HepG2 (cell line): Measurements from ENCODE around the gene SLC12A5. TPM values are rescaled to one million over a fixed set of nuclear protein-coding genes. Genes with fewer than 3 reads are reported as not detected.

Source experiments
- ATAC-seq: fragments of 200-7000 bp; cut with Tn5 transposase; 3 replicates; pipeline ENCODE4 v1.9.1; 2020; ENCODE audit warnings: mild to moderate bottlenecking, moderate library complexity
- BruUV-seq: library from RNA; stranded (reverse); fragments of 400-500 nt; replicated peaks from 2 replicates; lab custom pipeline; 2021; lab: Mats Ljungman, UMichigan
- CTCF ChIA-PET: fragments of 300-600 bp; formaldehyde crosslinking; extraction: SDS; loops from one replicate; lab custom pipeline; 2021; ENCODE audit warnings: low total read pairs, inconsistent platforms, low intra/inter-chr PET ratio; lab: Yijun Ruan, JAX
- POLR2A ChIA-PET: fragments of 350-600 bp; sonication (Branson Sonifier 250); formaldehyde crosslinking; loops from one replicate; lab custom pipeline; 2020; ENCODE audit warnings: antibody characterized with exemption, inconsistent platforms; lab: Yijun Ruan, JAX
- DNase-seq: peaks from one replicate; pipeline ENCODE4 v3.0.0-alpha.2; 2015; ENCODE audit warnings: low spot score
- FAIRE-seq: peaks from 3 replicates; lab custom pipeline; 2011; peaks lifted over from hg19 to GRCh38; lab: Jason Lieb, UNC
- H2AFZ ChIP-seq: one replicate; pipeline ENCODE4 v1.6.1; 2011; ENCODE audit warnings: low read length, inconsistent platforms
- H3K27ac ChIP-seq: fragments of 300-600 bp; 3 replicates; pipeline ENCODE4 v1.8.0; 2011; ENCODE audit warnings: mixed run types, mild to moderate bottlenecking, mixed read lengths, low read length, inconsistent platforms; ENCODE audit not compliant: insufficient read depth; ENCODE audit errors: extremely low read length
- H3K27me3 ChIP-seq, 2 experiments: fragments of 200-600 bp in 1 of 2; 2 replicates in 1 of 2; 3 replicates in 1 of 2; pipeline versions ENCODE4 v1.6.0 to v1.8.0; 2011; ENCODE audit warnings: low read length in 2 of 2, mild to moderate bottlenecking in 2 of 2, moderate library complexity in 2 of 2, inconsistent platforms in 1 of 2; ENCODE audit not compliant: insufficient read depth in 2 of 2, control insufficient read depth in 1 of 2
- H3K36me3 ChIP-seq, 2 experiments: fragments of 200-600 bp in 1 of 2; replicated peaks in 1 of 2; 2 replicates in 1 of 2; 3 replicates in 1 of 2; pipeline versions ENCODE4 v1.5.1 to v1.8.0; 2011; ENCODE audit warnings: low read length in 2 of 2, inconsistent platforms in 1 of 2; ENCODE audit not compliant: insufficient read depth in 2 of 2, control insufficient read depth in 1 of 2
- H3K4me1 ChIP-seq: 2 replicates; pipeline ENCODE4 v1.5.1; 2012; ENCODE audit warnings: low read length, inconsistent platforms; ENCODE audit not compliant: insufficient read depth
- H3K4me2 ChIP-seq: 2 replicates; pipeline ENCODE4 v1.6.0; 2011; ENCODE audit warnings: low read depth, low read length, inconsistent platforms
- H3K4me3 ChIP-seq, 3 experiments: fragments of 200-600 bp in 1 of 3; sonication (generic), shearing (Covaris generic) in 1 of 3; replicated peaks in 1 of 3; 2 replicates each; pipeline ENCODE4 v1.5.1; 2011 to 2016; ENCODE audit warnings: low read length in 3 of 3, inconsistent platforms in 2 of 3, low read depth in 2 of 3, mild to moderate bottlenecking in 2 of 3, control low read depth in 1 of 3, mixed read lengths in 1 of 3; ENCODE audit not compliant: insufficient read depth in 1 of 3
- H3K79me2 ChIP-seq: one replicate; pipeline ENCODE4 v1.6.1; 2011; ENCODE audit warnings: low read length, inconsistent platforms; ENCODE audit not compliant: insufficient read depth
- H3K9ac ChIP-seq: 2 replicates; pipeline ENCODE4 v1.6.0; 2011; ENCODE audit warnings: mild to moderate bottlenecking, low read depth, low read length, inconsistent platforms; ENCODE audit not compliant: insufficient read depth
- H3K9me3 ChIP-seq: 2 replicates; pipeline ENCODE4 v1.5.1; 2012; ENCODE audit warnings: mild to moderate bottlenecking, low read length
- H4K20me1 ChIP-seq: 2 replicates; pipeline ENCODE4 v1.6.0; 2011; ENCODE audit warnings: inconsistent platforms, mild to moderate bottlenecking, low read length, moderate library complexity; ENCODE audit not compliant: insufficient read depth
- CBFB ChIP-seq: sonication (generic); formaldehyde crosslinking; IDR thresholded peaks from 2 replicates; pipeline ENCODE4 v1.4.0; 2020; ENCODE audit warnings: missing genetic modification reagents
- ETV5 ChIP-seq: IDR thresholded peaks from 2 replicates; pipeline ENCODE4 v1.6.1; 2018; ENCODE audit warnings: missing biosample characterization, missing genetic modification reagents, inconsistent platforms, borderline replicate concordance
- FOXK2 ChIP-seq: fragments of 450-650 bp; IDR thresholded peaks from 2 replicates; pipeline ENCODE4 v1.6.1; 2016
- PPARG ChIP-seq: conservative IDR thresholded peaks from 2 replicates; pipeline ENCODE4 v1.6.1; 2016; ENCODE audit warnings: missing biosample characterization, missing genetic modification reagents
- SMARCC2 ChIP-seq: fragments of 450-650 bp; IDR thresholded peaks from 2 replicates; pipeline ENCODE4 v1.6.1; 2017; ENCODE audit warnings: antibody characterized with exemption, mild to moderate bottlenecking
- TP53 ChIP-seq: sonication (generic); formaldehyde crosslinking; conservative IDR thresholded peaks from 2 replicates; pipeline ENCODE4 v1.4.0; 2020; ENCODE audit warnings: missing genetic modification reagents
- YY1 ChIP-seq: IDR thresholded peaks from 2 replicates; pipeline ENCODE4 v1.6.1; 2011; ENCODE audit warnings: low read length, low read depth, moderate library complexity, mild to moderate bottlenecking; ENCODE audit not compliant: insufficient read depth, insufficient replicate concordance
- ZFP82 ChIP-seq: sonication (generic); formaldehyde crosslinking; IDR thresholded peaks from 2 replicates; pipeline ENCODE4 v1.5.1; 2020; ENCODE audit warnings: mild to moderate bottlenecking, missing genetic modification reagents, borderline replicate concordance
- ZNF674 ChIP-seq: sonication (generic); formaldehyde crosslinking; IDR thresholded peaks from 2 replicates; pipeline ENCODE4 v1.5.0; 2020; ENCODE audit warnings: low read depth, mild to moderate bottlenecking, missing genetic modification reagents
- WGBS: methylation state at CpG from one replicate; pipeline ENCODE4 v1.1.6; 2017; ENCODE audit warnings: low lambda C conversion rate; 5-methylcytosine and 5-hydroxymethylcytosine counted together
- in situ Hi-C: cut with HindIII; loops from 2 replicates; pipeline ENCODE4 v1.10.0; 2017; ENCODE audit warnings: low pct_unique_long_range_greater_than_20kb; ENCODE audit not compliant: extremely low pct_ligation_motif_present
- intact Hi-C: fragments of 100-400 bp; cut with micrococcal nuclease; formaldehyde crosslinking; loops from one replicate; pipeline ENCODE4 v1.10.0; 2022; ENCODE audit not compliant: unreplicated experiment
- polyA plus RNA-seq, 8 experiments: library from polyadenylated mRNA; depleted of rRNA in 3 of 8; stranded (reverse) in 7 of 8; unstranded in 1 of 8; fragments of >200 nt; fragmentation: Illumina TruSeq in 4 of 8; extraction: Trizol in 4 of 8; gene quantifications; 2 replicates each; pipeline versions ENCODE4 v1.2.1 to v1.2.3, GENCODE V29; 2011 to 2016; ENCODE audit warnings: low read depth in 4 of 8, missing spikeins in 1 of 8, mixed read lengths in 1 of 8; ENCODE audit not compliant: insufficient read depth in 1 of 8
- total RNA-seq, 5 experiments: library from RNA; depleted of rRNA; stranded (reverse); fragments of >200 nt; fragmentation: Illumina TruSeq; extraction: Trizol; gene quantifications; 2 replicates each; pipeline ENCODE4 v1.2.3, GENCODE V29; 2016; ENCODE audit warnings: low read depth in 1 of 5
- TF ChIP-seq, protein P1 (sequence below): sonication (generic); formaldehyde crosslinking; IDR thresholded peaks from 2 replicates; pipeline ENCODE4 v1.5.0; 2020; ENCODE audit warnings: missing genetic modification reagents, mild to moderate bottlenecking, borderline replicate concordance
- TF ChIP-seq, protein P2 (sequence below): sonication (generic); formaldehyde crosslinking; IDR thresholded peaks from 2 replicates; pipeline ENCODE4 v1.4.0; 2020; ENCODE audit warnings: missing genetic modification reagents, mild to moderate bottlenecking, borderline replicate concordance
- TF ChIP-seq, protein P3 (sequence below): sonication (generic); formaldehyde crosslinking; IDR thresholded peaks from 2 replicates; pipeline ENCODE4 v1.4.0; 2020; ENCODE audit warnings: mild to moderate bottlenecking, low read depth, missing genetic modification reagents

Gene SLC12A5
- total and polyA plus RNA-seq, 2 of the 13 experiments (the other 11 are each of a cell fraction or from before 2014, with no cell fraction given) = 4.3 to 5.4 TPM

DNA sequence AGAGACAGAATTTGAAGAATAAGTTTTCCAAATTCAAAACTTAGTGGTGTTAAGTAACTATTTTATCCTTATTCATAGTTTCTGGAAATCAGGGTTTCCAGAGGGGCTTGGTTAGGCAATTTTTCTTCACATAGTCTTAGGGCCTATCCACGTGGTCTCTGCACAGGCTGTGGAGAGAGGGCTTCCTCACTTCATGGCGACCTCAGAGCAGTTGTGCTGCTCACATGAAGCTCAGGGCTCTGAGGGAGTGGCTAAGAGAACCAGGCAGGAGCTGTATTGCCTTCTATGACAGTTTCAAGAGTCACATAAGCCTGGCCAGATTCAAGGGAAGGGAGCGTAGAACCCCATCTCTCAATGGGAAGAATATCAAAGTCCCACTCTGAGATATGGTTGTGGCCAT lies 75.2 kb downstream of the SLC12A5 start:
- H3K9me3 ChIP-seq = no peaks in the 10 kb centered on the region; the same call in 1 of the 2 replicates
- H2AFZ ChIP-seq = no peak overlapping the region
- CTCF ChIA-PET = no interaction called here
- WGBS = 4% methylated on average over 3 of the region's 3 CpGs
- no peak overlapping the region for H3K4me2 ChIP-seq
- TF ChIP-seq SMARCC2 (0 out of 2 replicates have a peak, but pooled peaks have one; percentile 37), TP53 (no peak), YY1 (peak; percentile 37)
- no peak for DNase-seq
- no peak for ATAC-seq
- no peak overlapping the region for H3K4me3 ChIP-seq
- no TSS peak for BruUV-seq
- FAIRE-seq = no peak
- H4K20me1 ChIP-seq = no peaks in the 10 kb centered on the region
- in situ Hi-C loops = no loop called here
- no peaks in the 10 kb centered on the region for H3K36me3 ChIP-seq
- peaks cover 2 to 45% of the 10 kb centered on the region in 2 experiments; a peak in 4 of 5 replicates for H3K27me3 ChIP-seq
- intact Hi-C loops = no loop called here
- 0 out of 2 replicates have a peak, but pooled peaks cover 11% of the 10 kb centered on the region for H3K4me1 ChIP-seq
- POLR2A ChIA-PET = no interaction called here
- no peak overlapping the region for H3K9ac ChIP-seq
- H3K79me2 ChIP-seq = no peaks in the 10 kb centered on the region
- no peak overlapping the region for H3K27ac ChIP-seq

DNA sequence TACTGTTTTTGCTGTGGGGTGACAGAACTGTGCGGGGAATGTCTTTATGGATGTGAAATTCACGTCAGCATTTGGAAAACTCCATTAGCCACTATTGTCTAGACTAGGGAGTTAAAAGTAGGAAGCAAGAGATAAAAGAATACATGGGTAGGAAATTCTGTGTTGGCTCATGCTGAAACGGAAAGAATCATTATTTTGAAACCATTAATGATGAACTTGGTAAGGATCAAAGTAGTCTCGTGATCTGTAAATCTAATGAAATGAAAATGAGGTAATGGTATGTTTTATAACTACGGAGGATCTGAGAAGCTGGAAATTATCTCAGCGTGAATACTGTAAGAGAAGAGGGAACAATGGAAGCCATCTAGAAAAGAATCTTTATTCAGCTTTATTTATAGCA lies 78.0 kb downstream of the SLC12A5 start:
- H3K36me3 ChIP-seq = no peaks in the 10 kb centered on the region
- no peaks in the 10 kb centered on the region for H3K79me2 ChIP-seq
- intact Hi-C loops = no loop called here
- H4K20me1 ChIP-seq = no peaks in the 10 kb centered on the region
- peaks cover 4 to 36% of the 10 kb centered on the region in 2 experiments; a peak in 4 of 5 replicates for H3K27me3 ChIP-seq
- no peak overlapping the region for H3K9ac ChIP-seq
- in situ Hi-C loops = no loop called here
- DNase-seq = no peak
- 11% methylated on average over 6 of the region's 6 CpGs for WGBS
- no peak overlapping the region for H3K4me2 ChIP-seq
- no peaks in the 10 kb centered on the region for H3K4me1 ChIP-seq
- no peaks in the 10 kb centered on the region; the same call in 1 of the 2 replicates for H3K9me3 ChIP-seq
- ChIA-PET POLR2A (no interaction called here), CTCF (no interaction called here)
- H2AFZ ChIP-seq = no peak overlapping the region
- H3K4me3 ChIP-seq = no peak overlapping the region
- ATAC-seq = no peak
- no peak for FAIRE-seq
- BruUV-seq = no TSS peak
- H3K27ac ChIP-seq = no peak overlapping the region
- TF ChIP-seq, protein P1, sequence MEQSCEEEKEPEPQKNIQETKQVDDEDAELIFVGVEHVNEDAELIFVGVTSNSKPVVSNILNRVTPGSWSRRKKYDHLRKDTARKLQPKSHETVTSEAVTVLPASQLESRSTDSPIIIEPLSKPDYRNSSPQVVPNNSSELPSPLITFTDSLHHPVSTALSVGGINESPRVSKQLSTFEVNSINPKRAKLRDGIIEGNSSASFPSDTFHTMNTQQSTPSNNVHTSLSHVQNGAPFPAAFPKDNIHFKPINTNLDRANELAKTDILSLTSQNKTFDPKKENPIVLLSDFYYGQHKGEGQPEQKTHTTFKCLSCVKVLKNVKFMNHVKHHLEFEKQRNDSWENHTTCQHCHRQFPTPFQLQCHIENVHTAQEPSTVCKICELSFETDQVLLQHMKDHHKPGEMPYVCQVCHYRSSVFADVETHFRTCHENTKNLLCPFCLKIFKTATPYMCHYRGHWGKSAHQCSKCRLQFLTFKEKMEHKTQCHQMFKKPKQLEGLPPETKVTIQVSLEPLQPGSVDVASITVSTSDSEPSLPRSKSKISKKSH = no peak
- TF ChIP-seq, protein P2, sequence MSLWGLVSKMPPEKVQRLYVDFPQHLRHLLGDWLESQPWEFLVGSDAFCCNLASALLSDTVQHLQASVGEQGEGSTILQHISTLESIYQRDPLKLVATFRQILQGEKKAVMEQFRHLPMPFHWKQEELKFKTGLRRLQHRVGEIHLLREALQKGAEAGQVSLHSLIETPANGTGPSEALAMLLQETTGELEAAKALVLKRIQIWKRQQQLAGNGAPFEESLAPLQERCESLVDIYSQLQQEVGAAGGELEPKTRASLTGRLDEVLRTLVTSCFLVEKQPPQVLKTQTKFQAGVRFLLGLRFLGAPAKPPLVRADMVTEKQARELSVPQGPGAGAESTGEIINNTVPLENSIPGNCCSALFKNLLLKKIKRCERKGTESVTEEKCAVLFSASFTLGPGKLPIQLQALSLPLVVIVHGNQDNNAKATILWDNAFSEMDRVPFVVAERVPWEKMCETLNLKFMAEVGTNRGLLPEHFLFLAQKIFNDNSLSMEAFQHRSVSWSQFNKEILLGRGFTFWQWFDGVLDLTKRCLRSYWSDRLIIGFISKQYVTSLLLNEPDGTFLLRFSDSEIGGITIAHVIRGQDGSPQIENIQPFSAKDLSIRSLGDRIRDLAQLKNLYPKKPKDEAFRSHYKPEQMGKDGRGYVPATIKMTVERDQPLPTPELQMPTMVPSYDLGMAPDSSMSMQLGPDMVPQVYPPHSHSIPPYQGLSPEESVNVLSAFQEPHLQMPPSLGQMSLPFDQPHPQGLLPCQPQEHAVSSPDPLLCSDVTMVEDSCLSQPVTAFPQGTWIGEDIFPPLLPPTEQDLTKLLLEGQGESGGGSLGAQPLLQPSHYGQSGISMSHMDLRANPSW = no peak
- TF ChIP-seq ZFP82 (CRISPR knock-in tag) = no peak
- TF ChIP-seq ZNF674 (CRISPR knock-in tag) = no peak
- TF ChIP-seq CBFB (CRISPR knock-in tag) = no peak
- TF ChIP-seq, protein P3, sequence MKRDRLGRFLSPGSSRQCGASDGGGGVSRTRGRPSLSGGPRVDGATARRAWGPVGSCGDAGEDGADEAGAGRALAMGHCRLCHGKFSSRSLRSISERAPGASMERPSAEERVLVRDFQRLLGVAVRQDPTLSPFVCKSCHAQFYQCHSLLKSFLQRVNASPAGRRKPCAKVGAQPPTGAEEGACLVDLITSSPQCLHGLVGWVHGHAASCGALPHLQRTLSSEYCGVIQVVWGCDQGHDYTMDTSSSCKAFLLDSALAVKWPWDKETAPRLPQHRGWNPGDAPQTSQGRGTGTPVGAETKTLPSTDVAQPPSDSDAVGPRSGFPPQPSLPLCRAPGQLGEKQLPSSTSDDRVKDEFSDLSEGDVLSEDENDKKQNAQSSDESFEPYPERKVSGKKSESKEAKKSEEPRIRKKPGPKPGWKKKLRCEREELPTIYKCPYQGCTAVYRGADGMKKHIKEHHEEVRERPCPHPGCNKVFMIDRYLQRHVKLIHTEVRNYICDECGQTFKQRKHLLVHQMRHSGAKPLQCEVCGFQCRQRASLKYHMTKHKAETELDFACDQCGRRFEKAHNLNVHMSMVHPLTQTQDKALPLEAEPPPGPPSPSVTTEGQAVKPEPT (CRISPR knock-in tag) = no peak
- no peak for TF ChIP-seq PPARG
- TF ChIP-seq FOXK2 = no peak
- TF ChIP-seq ETV5 (CRISPR knock-in tag) = no peak
